IMR-90 (cell line): ENCODE data around the gene OGFR. TPM values are rescaled to one million over a fixed set of nuclear protein-coding genes. Genes with fewer than 3 reads are reported as not detected.

ENCODE experiments used
- ATAC-seq: fragments of 200-7000 bp; cut with Tn5 transposase; 2 replicates; pipeline ENCODE4 v1.9.1; 2020; ENCODE audit warnings: low read depth, mild to moderate bottlenecking, moderate library complexity
- BruUV-seq: library from RNA; stranded (reverse); fragments of 400-500 nt; replicated peaks from 2 replicates; lab custom pipeline; 2021; lab: Mats Ljungman, UMichigan
- CTCF ChIA-PET: fragments of 300-600 bp; formaldehyde crosslinking; extraction: SDS; loops from one replicate; lab custom pipeline; 2021; ENCODE audit warnings: antibody characterized with exemption; lab: Yijun Ruan, JAX
- POLR2A ChIA-PET: fragments of 300-600 bp; sonication (Branson Sonifier 250); formaldehyde crosslinking; loops from one replicate; lab custom pipeline; 2022; ENCODE audit warnings: antibody characterized with exemption; ENCODE audit not compliant: unreplicated experiment; lab: Charles Lee
- DNase-seq: peaks from one replicate; pipeline ENCODE4 v3.0.0; 2013
- H2AFZ ChIP-seq: replicated peaks from 2 replicates; pipeline ENCODE3; 2013; ENCODE audit warnings: low read length, mild to moderate bottlenecking; ENCODE audit not compliant: poor library complexity
- H2AK5ac ChIP-seq: 2 replicates; pipeline ENCODE4 v1.6.1; 2013; ENCODE audit warnings: low read depth, low read length, inconsistent platforms
- H2AK9ac ChIP-seq: replicated peaks from 2 replicates; pipeline ENCODE3; 2013; ENCODE audit warnings: mild to moderate bottlenecking, low read depth, low read length, moderate library complexity; ENCODE audit not compliant: poor library complexity
- H2BK120ac ChIP-seq: 2 replicates; pipeline ENCODE4 v1.6.1; 2013; ENCODE audit warnings: low read depth, low read length, inconsistent platforms
- H2BK15ac ChIP-seq: 3 replicates; pipeline ENCODE4 v1.6.1; 2013; ENCODE audit warnings: low read depth, low read length, inconsistent platforms
- H2BK20ac ChIP-seq: 2 replicates; pipeline ENCODE4 v1.6.1; 2013; ENCODE audit warnings: low read depth, mild to moderate bottlenecking, inconsistent platforms, low read length, moderate library complexity
- H2BK5ac ChIP-seq: 2 replicates; pipeline ENCODE4 v1.6.1; 2013; ENCODE audit warnings: mild to moderate bottlenecking, low read depth, low read length, inconsistent platforms; ENCODE audit not compliant: poor library complexity, severe bottlenecking
- H3K14ac ChIP-seq: replicated peaks from 2 replicates; pipeline ENCODE4 v1.6.1; 2013; ENCODE audit warnings: low read depth, low read length, inconsistent platforms
- H3K18ac ChIP-seq: 2 replicates; pipeline ENCODE4 v1.6.1; 2013; ENCODE audit warnings: low read depth, low read length, control low read depth
- H3K23ac ChIP-seq: 2 replicates; pipeline ENCODE4 v1.6.1; 2013; ENCODE audit warnings: low read depth, low read length, inconsistent platforms
- H3K27ac ChIP-seq: 2 replicates; pipeline ENCODE4 v1.5.1; 2013; ENCODE audit warnings: mild to moderate bottlenecking, control low read depth, low read length; ENCODE audit not compliant: insufficient read depth
- H3K27me3 ChIP-seq: 2 replicates; pipeline ENCODE4 v1.6.1; 2013; ENCODE audit warnings: low read length; ENCODE audit not compliant: control insufficient read depth, insufficient read depth
- H3K36me3 ChIP-seq: 2 replicates; pipeline ENCODE4 v1.6.1; 2013; ENCODE audit warnings: low read length, mixed read lengths; ENCODE audit not compliant: control insufficient read depth, insufficient read depth
- H3K4ac ChIP-seq: 2 replicates; pipeline ENCODE4 v1.6.1; 2013; ENCODE audit warnings: low read depth, low read length, inconsistent platforms
- H3K4me1 ChIP-seq: 2 replicates; pipeline ENCODE4 v1.6.1; 2013; ENCODE audit warnings: low read length, mixed read lengths; ENCODE audit not compliant: control insufficient read depth, insufficient read depth
- H3K4me2 ChIP-seq: 2 replicates; pipeline ENCODE4 v1.6.1; 2013; ENCODE audit warnings: low read depth, mild to moderate bottlenecking, control low read depth, low read length, moderate library complexity
- H3K4me3 ChIP-seq: 2 replicates; pipeline ENCODE4 v1.5.1; 2013; ENCODE audit warnings: low read depth, mild to moderate bottlenecking, control low read depth, low read length, moderate library complexity; ENCODE audit not compliant: insufficient read depth
- H3K56ac ChIP-seq: 2 replicates; pipeline ENCODE4 v1.6.1; 2013; ENCODE audit warnings: low read length, inconsistent platforms; ENCODE audit not compliant: insufficient read depth; ENCODE audit errors: extremely low read depth
- H3K79me1 ChIP-seq, 2 experiments: 2 replicates each; pipeline ENCODE4 v1.6.1; 2013; ENCODE audit warnings: low read length in 2 of 2, inconsistent platforms in 1 of 2, low read depth in 1 of 2
- H3K9ac ChIP-seq: 2 replicates; pipeline ENCODE4 v1.6.1; 2013; ENCODE audit warnings: low read depth, low read length, control low read depth
- H3K9me1 ChIP-seq: 2 replicates; pipeline ENCODE4 v1.6.1; 2013; ENCODE audit warnings: low read length, inconsistent platforms; ENCODE audit not compliant: insufficient read depth
- H3K9me3 ChIP-seq: 2 replicates; pipeline ENCODE4 v1.6.1; 2013; ENCODE audit warnings: low read length; ENCODE audit not compliant: control insufficient read depth, insufficient read depth
- H4K20me1 ChIP-seq: 2 replicates; pipeline ENCODE4 v1.6.1; 2013; ENCODE audit warnings: low read length, inconsistent platforms; ENCODE audit not compliant: insufficient read depth
- H4K5ac ChIP-seq: 2 replicates; pipeline ENCODE4 v1.6.1; 2013; ENCODE audit warnings: mild to moderate bottlenecking, low read depth, low read length, control low read depth
- H4K8ac ChIP-seq, 2 experiments: 2 replicates each; pipeline ENCODE4 v1.6.1; 2013; ENCODE audit warnings: low read depth in 2 of 2, low read length in 2 of 2, control low read depth in 1 of 2, inconsistent platforms in 1 of 2
- H4K91ac ChIP-seq: 2 replicates; pipeline ENCODE4 v1.6.1; 2013; ENCODE audit warnings: low read depth, low read length, inconsistent platforms; ENCODE audit not compliant: insufficient read depth
- CHD1 ChIP-seq: IDR thresholded peaks from 2 replicates; pipeline ENCODE4 v1.6.1; 2012; ENCODE audit warnings: low read depth, low read length, improper control_type of control experiment
- MXI1 ChIP-seq: IDR thresholded peaks from 2 replicates; pipeline ENCODE4 v1.6.1; 2012; ENCODE audit warnings: low read depth, mild to moderate bottlenecking, low read length, moderate library complexity, borderline replicate concordance
- RFX5 ChIP-seq: IDR thresholded peaks from 2 replicates; pipeline ENCODE4 v1.8.0; 2012; ENCODE audit warnings: low read depth, mild to moderate bottlenecking, low read length, moderate library complexity
- WGBS, 2 experiments: methylation state at CpG; one replicate each; pipeline versions ENCODE4 v1.1.5 to v1.1.7; 2013; ENCODE audit warnings: missing lambda C conversion rate in 2 of 2; ENCODE audit not compliant: insufficient read length in 1 of 2; ENCODE audit errors: extremely low coverage in 2 of 2; 5-methylcytosine and 5-hydroxymethylcytosine counted together
- dilution Hi-C: fragments of 300-500 bp; cut with HindIII; formaldehyde crosslinking; loops from one replicate; pipeline ENCODE4 v1.14.3; 2018; ENCODE audit warnings: low sequenced_read_pairs; ENCODE audit not compliant: unreplicated experiment
- in situ Hi-C: fragments of 300-500 bp; cut with MboI; formaldehyde crosslinking; loops from 3 replicates; pipeline ENCODE4 v1.14.3; 2019; ENCODE audit warnings: low sequenced_read_pairs, inconsistent platforms, mixed read lengths
- intact Hi-C: fragments of 100-400 bp; cut with micrococcal nuclease; formaldehyde crosslinking; loops from 2 replicates; pipeline ENCODE4 v1.10.0; 2022
- polyA plus RNA-seq, 3 experiments: library from polyadenylated mRNA; depleted of rRNA; stranded (reverse); fragments of >200 nt; gene quantifications; 2 replicates each; pipeline ENCODE4 v1.2.3, GENCODE V29; 2012; ENCODE audit warnings: low replicate concordance in 1 of 3
- total RNA-seq: library from RNA; depleted of rRNA; stranded (reverse); fragments of >200 nt; gene quantifications from 2 replicates; pipeline ENCODE4 v1.2.3, GENCODE V29; 2012

The OGFR gene
- total and polyA plus RNA-seq, 2 of the 4 experiments (the other 2 are of a cell fraction) = 22.4 to 30.1 TPM

- POLR2A ChIA-PET = no interaction called here
- Histone ChIP-seq H3K9ac (no peak overlapping the region), H3K4ac (no peak overlapping the region), H3K27ac (no peak overlapping the region), H2BK5ac (no peak overlapping the region), H3K79me1 (no peaks in the 10 kb centered on the region), H3K9me1 (no peaks in the 10 kb centered on the region; the same call in 1 of the 2 replicates), H2BK120ac (no peak overlapping the region), H3K18ac (no peak overlapping the region), H2BK15ac (no peak overlapping the region), H4K8ac (no peak overlapping the region), H3K23ac (no peak overlapping the region), H3K14ac (no peak overlapping the region), H4K20me1 (no peaks in the 10 kb centered on the region), H3K4me2 (no peak overlapping the region), H3K36me3 (no peaks in the 10 kb centered on the region), H4K91ac (no peak overlapping the region), H3K4me3 (no peak overlapping the region), H2AK5ac (no peak overlapping the region), H3K27me3 (no peaks in the 10 kb centered on the region; the same call in 1 of the 2 replicates), H2BK20ac (no peak overlapping the region), H3K9me3 (no peaks in the 10 kb centered on the region), H3K4me1 (peaks cover 3% of the 10 kb centered on the region; the same call in 1 of the 2 replicates), H4K5ac (no peak overlapping the region), H3K56ac (no peak overlapping the region), H2AFZ (no peak overlapping the region), H2AK9ac (no peak overlapping the region)
- WGBS, 2 experiments = 47% methylated on average over 6 of the region's 22 CpGs; no CpG with 5 or more reads in 1 of the 2 experiments
- in situ Hi-C loops (no loop called here), intact Hi-C loops (no loop called here), dilution Hi-C loops (no loop called here)
- DNase-seq (no peak), ATAC-seq (no peak; the same call in 1 of the 2 replicates)
- TF ChIP-seq MXI1 = no peak
- TF ChIP-seq CHD1 = no peak
- TF ChIP-seq RFX5 = no peak
- no TSS peak for BruUV-seq
- CTCF ChIA-PET = no interaction called here
Observed at GRCh38 chr20:62832212-62832922, 27.7 kb downstream of the OGFR start.
